H1 (cell line): ENCODE results near the gene SERPINA6. TPM values are rescaled to one million over a fixed set of nuclear protein-coding genes. Genes with fewer than 3 reads are reported as not detected.

Source experiments
- CTCF ChIA-PET: fragments of 300-600 bp; sonication (Branson Sonifier 250); formaldehyde crosslinking; loops from one replicate; lab custom pipeline; 2021; ENCODE audit not compliant: partially characterized antibody; lab: Charles Lee
- POLR2A ChIA-PET: fragments of 300-600 bp; sonication (Branson Sonifier 250); formaldehyde crosslinking; loops from one replicate; lab custom pipeline; 2021; ENCODE audit warnings: inconsistent platforms; ENCODE audit not compliant: partially characterized antibody; lab: Charles Lee
- DNase-seq, 2 experiments: peaks; one replicate each; pipeline versions ENCODE4 v3.0.0 to v3.0.0-alpha.2; 2010 to 2022; ENCODE audit warnings: low spot score in 2 of 2, low read depth in 1 of 2, mixed read lengths in 1 of 2
- FAIRE-seq: peaks from 2 replicates; lab custom pipeline; 2011; peaks lifted over from hg19 to GRCh38; lab: Jason Lieb, UNC
- H2AFZ ChIP-seq: 2 replicates; pipeline ENCODE4 v1.8.1; 2012; ENCODE audit warnings: low read length, inconsistent platforms
- H2AK5ac ChIP-seq: 2 replicates; pipeline ENCODE4 v1.6.1; 2013; ENCODE audit warnings: low read depth, low read length
- H2BK120ac ChIP-seq: replicated peaks from 2 replicates; pipeline ENCODE3; 2013; ENCODE audit warnings: low read depth, low read length, inconsistent platforms
- H2BK12ac ChIP-seq: 2 replicates; pipeline ENCODE4 v1.6.1; 2013; ENCODE audit warnings: low read depth, low read length
- H2BK15ac ChIP-seq: 2 replicates; pipeline ENCODE4 v1.6.1; 2013; ENCODE audit warnings: low read length
- H2BK20ac ChIP-seq: 2 replicates; pipeline ENCODE4 v1.6.1; 2013; ENCODE audit warnings: low read length
- H2BK5ac ChIP-seq: 2 replicates; pipeline ENCODE4 v1.6.1; 2013; ENCODE audit warnings: low read depth, low read length
- H3K14ac ChIP-seq: 2 replicates; pipeline ENCODE4 v1.6.1; 2013; ENCODE audit warnings: inconsistent platforms; ENCODE audit not compliant: insufficient read length
- H3K18ac ChIP-seq: 2 replicates; pipeline ENCODE4 v1.6.1; 2013; ENCODE audit warnings: low read length; ENCODE audit errors: extremely low read depth
- H3K23ac ChIP-seq: 2 replicates; pipeline ENCODE4 v1.6.1; 2013; ENCODE audit warnings: inconsistent platforms; ENCODE audit not compliant: insufficient read length
- H3K23me2 ChIP-seq: 2 replicates; pipeline ENCODE4 v1.6.1; 2013; ENCODE audit warnings: low read depth, low read length
- H3K27ac ChIP-seq: 2 replicates; pipeline ENCODE4 v1.6.1; 2011; ENCODE audit warnings: low read depth, low read length, inconsistent platforms
- H3K27me3 ChIP-seq, 4 experiments: replicated peaks in 1 of 4; 1 replicate in 1 of 4; 2 replicates in 3 of 4; pipeline versions ENCODE4 v1.6.1 to v1.8.1; 2011 to 2013; ENCODE audit warnings: low read length in 3 of 4, mild to moderate bottlenecking in 3 of 4, inconsistent platforms in 2 of 4, mixed read lengths in 2 of 4, moderate library complexity in 1 of 4; ENCODE audit not compliant: control insufficient read depth in 3 of 4, insufficient read depth in 3 of 4; ENCODE audit errors: extremely low read depth in 1 of 4
- H3K36me3 ChIP-seq, 4 experiments: 2 replicates each; pipeline versions ENCODE4 v1.6.1 to v1.8.1; 2011 to 2013; ENCODE audit warnings: mild to moderate bottlenecking in 4 of 4, low read length in 3 of 4, moderate library complexity in 2 of 4, control low read depth in 1 of 4, inconsistent platforms in 1 of 4; ENCODE audit not compliant: insufficient read depth in 4 of 4, control insufficient read depth in 2 of 4
- H3K4ac ChIP-seq: replicated peaks from 2 replicates; pipeline ENCODE3; 2013; ENCODE audit warnings: low read length, low read depth, mixed read lengths, inconsistent platforms; ENCODE audit not compliant: insufficient read length
- H3K4me1 ChIP-seq, 4 experiments: replicated peaks in 1 of 4; 1 replicate in 1 of 4; 2 replicates in 3 of 4; pipeline versions ENCODE4 v1.6.1 to v1.8.1; 2011 to 2013; ENCODE audit warnings: low read length in 3 of 4, inconsistent platforms in 2 of 4, mixed read lengths in 1 of 4; ENCODE audit not compliant: insufficient read depth in 4 of 4, control insufficient read depth in 3 of 4
- H3K4me2 ChIP-seq, 2 experiments: 2 replicates each; pipeline versions ENCODE4 v1.6.1 to v1.8.1; 2011 to 2013; ENCODE audit warnings: low read depth in 2 of 2, low read length in 2 of 2, control low read depth in 1 of 2, inconsistent platforms in 1 of 2, mild to moderate bottlenecking in 1 of 2; ENCODE audit not compliant: insufficient read depth in 1 of 2
- H3K4me3 ChIP-seq, 4 experiments: fragments of 200-600, 300-600 bp in 1 of 4; sonication (generic), shearing (Covaris generic), sonication (Bioruptor Twin) in 1 of 4; 2 replicates each; pipeline versions ENCODE4 v1.5.1 to v1.8.1; 2011 to 2016; ENCODE audit warnings: low read length in 4 of 4, low read depth in 3 of 4, control low read depth in 2 of 4, inconsistent platforms in 2 of 4, mild to moderate bottlenecking in 2 of 4, mixed read lengths in 1 of 4, moderate library complexity in 1 of 4; ENCODE audit not compliant: insufficient read depth in 2 of 4; ENCODE audit errors: extremely low read depth in 1 of 4
- H3K56ac ChIP-seq: replicated peaks from 2 replicates; pipeline ENCODE3; 2013; ENCODE audit warnings: low read depth, mild to moderate bottlenecking, mixed read lengths, low read length, inconsistent platforms; ENCODE audit not compliant: insufficient read length
- H3K79me1 ChIP-seq: 2 replicates; pipeline ENCODE4 v1.6.1; 2013; ENCODE audit warnings: low read depth, low read length, control low read depth
- H3K79me2 ChIP-seq, 2 experiments: 2 replicates each; pipeline versions ENCODE4 v1.6.1 to v1.8.1; 2012 to 2013; ENCODE audit warnings: low read length in 2 of 2, mild to moderate bottlenecking in 2 of 2, inconsistent platforms in 1 of 2; ENCODE audit not compliant: insufficient read depth in 2 of 2, control insufficient read depth in 1 of 2
- H3K9ac ChIP-seq, 4 experiments: replicated peaks in 1 of 4; 1 replicate in 1 of 4; 2 replicates in 3 of 4; pipeline versions ENCODE4 v1.6.1 to v1.8.1; 2011 to 2013; ENCODE audit warnings: low read depth in 3 of 4, low read length in 3 of 4, control low read depth in 2 of 4, mild to moderate bottlenecking in 2 of 4, moderate library complexity in 2 of 4, inconsistent platforms in 1 of 4; ENCODE audit errors: extremely low read depth in 1 of 4
- H3K9me3 ChIP-seq, 2 experiments: 2 replicates each; pipeline versions ENCODE4 v1.6.1 to v1.8.1; 2012 to 2013; ENCODE audit warnings: mild to moderate bottlenecking in 2 of 2, moderate library complexity in 2 of 2, control low read depth in 1 of 2, inconsistent platforms in 1 of 2, low read depth in 1 of 2, low read length in 1 of 2, mixed read lengths in 1 of 2; ENCODE audit not compliant: insufficient read depth in 2 of 2
- H4K20me1 ChIP-seq, 2 experiments: replicated peaks in 1 of 2; 2 replicates each; pipeline versions ENCODE3 to v1.8.1; 2011 to 2013; ENCODE audit warnings: inconsistent platforms in 2 of 2, low read length in 2 of 2, mild to moderate bottlenecking in 1 of 2; ENCODE audit not compliant: insufficient read depth in 2 of 2, control insufficient read depth in 1 of 2
- H4K5ac ChIP-seq: 2 replicates; pipeline ENCODE4 v1.6.1; 2013; ENCODE audit warnings: low read length, low read depth, mixed read lengths, inconsistent platforms; ENCODE audit not compliant: insufficient read length
- H4K8ac ChIP-seq: 2 replicates; pipeline ENCODE4 v1.8.0; 2013; ENCODE audit warnings: mild to moderate bottlenecking, moderate library complexity, low read length, inconsistent platforms; ENCODE audit not compliant: insufficient read depth; ENCODE audit errors: extremely low read depth
- H4K91ac ChIP-seq: replicated peaks from 2 replicates; pipeline ENCODE3; 2013; ENCODE audit warnings: low read length, mixed read lengths, inconsistent platforms; ENCODE audit not compliant: insufficient read length
- EZH2 ChIP-seq: fragments of 200-600 bp; sonication (generic); IDR thresholded peaks from 2 replicates; pipeline ENCODE4 v1.7.1; 2012; ENCODE audit warnings: low read depth, mild to moderate bottlenecking, moderate library complexity, low read length, inconsistent platforms; ENCODE audit not compliant: severe bottlenecking
- SIRT6 ChIP-seq: IDR thresholded peaks from one replicate; pipeline ENCODE4 v1.7.1; 2012; ENCODE audit warnings: low read length, inconsistent platforms
- ZNF274 ChIP-seq: IDR thresholded peaks from 2 replicates; pipeline ENCODE4 v1.7.0; 2012; ENCODE audit warnings: low read length, borderline replicate concordance; ENCODE audit errors: extremely low read depth
- WGBS, 2 experiments: shearing (Covaris generic) in 1 of 2; methylation state at CpG; one replicate each; pipeline versions ENCODE4 v1.1.6 to v1.1.7; 2013 to 2015; ENCODE audit warnings: low lambda C conversion rate in 2 of 2, mixed read lengths in 2 of 2, inconsistent platforms in 1 of 2, low coverage in 1 of 2, missing lambda C conversion rate in 1 of 2; ENCODE audit not compliant: insufficient replicate concordance in 2 of 2, insufficient coverage in 1 of 2, insufficient read length in 1 of 2; ENCODE audit errors: extremely low coverage in 1 of 2, missing lambda C conversion rate in 1 of 2; 5-methylcytosine and 5-hydroxymethylcytosine counted together
- polyA plus RNA-seq, 7 experiments: library from polyadenylated mRNA; depleted of rRNA in 3 of 7; stranded (reverse) in 5 of 7; unstranded in 2 of 7; fragments of >200 nt in 5 of 7; fragments of 200-250 nt in 2 of 7; gene quantifications; 1 replicate in 5 of 7; 2 replicates in 1 of 7; 4 replicates in 1 of 7; pipeline versions ENCODE4 v1.2.1 to v1.2.3, GENCODE V29; 2011 to 2013; ENCODE audit warnings: missing spikeins in 2 of 7, mixed read lengths in 2 of 7
- total RNA-seq: library from RNA; stranded (reverse); fragmentation: NEBNext Ultra II Directional; extraction: Animal tissue kit (Norgen Biotek cat#: 25700); gene quantifications from 2 replicates; pipeline ENCODE4 v1.2.1, GENCODE V29; 2021
- TF ChIP-seq, protein P1 (sequence below), 3 experiments: IDR thresholded peaks; 1 replicate in 2 of 3; 2 replicates in 1 of 3; pipeline versions ENCODE4 v1.5.1 to v1.6.1; 2011; ENCODE audit warnings: low read length in 3 of 3, mild to moderate bottlenecking in 3 of 3, inconsistent platforms in 2 of 3, low read depth in 1 of 3, moderate library complexity in 1 of 3; ENCODE audit not compliant: insufficient read depth in 1 of 3; ENCODE audit errors: control extremely low read depth in 1 of 3
- TF ChIP-seq, protein P2 (sequence below): IDR thresholded peaks from 2 replicates; pipeline ENCODE4 v1.6.1; 2012; ENCODE audit warnings: low read length, inconsistent platforms

Gene SERPINA6
- total and polyA plus RNA-seq, 2 of the 8 experiments (the other 6 are each of a cell fraction or from before 2014, with no cell fraction given): not detected

DNA sequence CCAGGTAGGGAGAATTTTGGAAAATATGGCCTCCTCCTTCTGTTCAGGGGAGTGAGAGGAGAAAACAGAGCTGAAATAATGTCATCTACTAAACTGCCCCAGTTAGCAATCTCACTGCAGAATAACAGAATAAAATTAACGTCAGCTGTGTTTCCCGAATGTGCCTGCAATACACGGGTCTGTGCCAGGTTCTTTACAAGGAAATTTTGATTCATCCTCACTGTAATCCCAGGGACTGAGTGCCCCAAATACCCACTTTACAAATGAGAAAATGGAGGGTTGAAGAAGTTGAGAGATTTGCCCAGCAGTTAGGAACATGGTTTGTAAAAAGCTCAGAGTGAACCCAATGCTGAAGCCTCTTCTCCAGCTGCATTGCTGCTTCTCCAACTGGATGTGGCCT, 21.3 kb upstream of the SERPINA6 start:
- no peak overlapping the region for H3K4me2 ChIP-seq
- POLR2A ChIA-PET: no interaction called here
- TF ChIP-seq, protein P1, sequence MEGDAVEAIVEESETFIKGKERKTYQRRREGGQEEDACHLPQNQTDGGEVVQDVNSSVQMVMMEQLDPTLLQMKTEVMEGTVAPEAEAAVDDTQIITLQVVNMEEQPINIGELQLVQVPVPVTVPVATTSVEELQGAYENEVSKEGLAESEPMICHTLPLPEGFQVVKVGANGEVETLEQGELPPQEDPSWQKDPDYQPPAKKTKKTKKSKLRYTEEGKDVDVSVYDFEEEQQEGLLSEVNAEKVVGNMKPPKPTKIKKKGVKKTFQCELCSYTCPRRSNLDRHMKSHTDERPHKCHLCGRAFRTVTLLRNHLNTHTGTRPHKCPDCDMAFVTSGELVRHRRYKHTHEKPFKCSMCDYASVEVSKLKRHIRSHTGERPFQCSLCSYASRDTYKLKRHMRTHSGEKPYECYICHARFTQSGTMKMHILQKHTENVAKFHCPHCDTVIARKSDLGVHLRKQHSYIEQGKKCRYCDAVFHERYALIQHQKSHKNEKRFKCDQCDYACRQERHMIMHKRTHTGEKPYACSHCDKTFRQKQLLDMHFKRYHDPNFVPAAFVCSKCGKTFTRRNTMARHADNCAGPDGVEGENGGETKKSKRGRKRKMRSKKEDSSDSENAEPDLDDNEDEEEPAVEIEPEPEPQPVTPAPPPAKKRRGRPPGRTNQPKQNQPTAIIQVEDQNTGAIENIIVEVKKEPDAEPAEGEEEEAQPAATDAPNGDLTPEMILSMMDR (IDR thresholded peaks at IDR 0.05; ENCODE audit: control extremely low read depth in 1 of 3, insufficient read depth in 1 of 3, low read depth in 1 of 3, low read length in 3 of 3): no peak
- TF ChIP-seq, protein P2, sequence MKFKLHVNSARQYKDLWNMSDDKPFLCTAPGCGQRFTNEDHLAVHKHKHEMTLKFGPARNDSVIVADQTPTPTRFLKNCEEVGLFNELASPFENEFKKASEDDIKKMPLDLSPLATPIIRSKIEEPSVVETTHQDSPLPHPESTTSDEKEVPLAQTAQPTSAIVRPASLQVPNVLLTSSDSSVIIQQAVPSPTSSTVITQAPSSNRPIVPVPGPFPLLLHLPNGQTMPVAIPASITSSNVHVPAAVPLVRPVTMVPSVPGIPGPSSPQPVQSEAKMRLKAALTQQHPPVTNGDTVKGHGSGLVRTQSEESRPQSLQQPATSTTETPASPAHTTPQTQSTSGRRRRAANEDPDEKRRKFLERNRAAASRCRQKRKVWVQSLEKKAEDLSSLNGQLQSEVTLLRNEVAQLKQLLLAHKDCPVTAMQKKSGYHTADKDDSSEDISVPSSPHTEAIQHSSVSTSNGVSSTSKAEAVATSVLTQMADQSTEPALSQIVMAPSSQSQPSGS: no peak
- TF ChIP-seq EZH2 (no peak), ZNF274 (no peak), SIRT6 (no peak)

More for the DNA sequence above, 21.3 kb upstream of the SERPINA6 start:
- Histone ChIP-seq H3K9ac (no peak overlapping the region), H3K23me2 (no peaks in the 10 kb centered on the region), H2BK15ac (no peak overlapping the region), H3K4me3 (no peak overlapping the region), H3K36me3 (no peaks in the 10 kb centered on the region), H3K79me1 (no peaks in the 10 kb centered on the region), H4K5ac (no peak overlapping the region), H3K4ac (no peak overlapping the region), H4K8ac (no peak overlapping the region), H2AK5ac (no peak overlapping the region), H3K56ac (no peak overlapping the region), H3K79me2 (no peaks in the 10 kb centered on the region), H3K18ac (no peak overlapping the region), H2AFZ (no peak overlapping the region), H3K4me1 (no peaks in the 10 kb centered on the region), H3K14ac (no peak overlapping the region), H4K20me1 (no peaks in the 10 kb centered on the region), H3K27ac (no peak overlapping the region), H2BK5ac (no peak overlapping the region), H4K91ac (no peak overlapping the region), H3K27me3 (no peaks in the 10 kb centered on the region), H2BK12ac (no peak overlapping the region), H3K9me3 (no peaks in the 10 kb centered on the region), H3K23ac (no peak overlapping the region), H2BK120ac (no peak overlapping the region), H2BK20ac (no peak overlapping the region)
- CTCF ChIA-PET: interaction anchor here (0.8 to 1.7 kb wide), 6 partner anchors 12 to 307 kb away, joined by 3 to 5 read pairs (median 4); no protein-coding TSS in a partner anchor
- DNase-seq: no peak
- WGBS, 2 experiments: 89% methylated on average over 3 of the region's 3 CpGs; no CpG with 5 or more reads in 1 of the 2 experiments
- FAIRE-seq: no peak
